Measurements from ENCODE around the gene NCOR2. TPM values are rescaled to one million over a fixed set of nuclear protein-coding genes. Genes with fewer than 3 reads are reported as not detected.

Gene NCOR2
- polyA plus RNA-seq, 3 donors, result 49.9 to 59.7 (median 50.1) TPM

GRCh38 chr12:124531281-124531745 is 36.1 kb downstream of the NCOR2 start:
- no peak for DNase-seq (ENCODE audit: low read depth in 3 of 3, low spot score in 2 of 3)

- no peak for DNase-seq (ENCODE audit: low read depth in 3 of 3, low spot score in 2 of 3)
Measured at GRCh38 chr12:124530637-124531263, 36.7 kb downstream of the NCOR2 start.

DNA sequence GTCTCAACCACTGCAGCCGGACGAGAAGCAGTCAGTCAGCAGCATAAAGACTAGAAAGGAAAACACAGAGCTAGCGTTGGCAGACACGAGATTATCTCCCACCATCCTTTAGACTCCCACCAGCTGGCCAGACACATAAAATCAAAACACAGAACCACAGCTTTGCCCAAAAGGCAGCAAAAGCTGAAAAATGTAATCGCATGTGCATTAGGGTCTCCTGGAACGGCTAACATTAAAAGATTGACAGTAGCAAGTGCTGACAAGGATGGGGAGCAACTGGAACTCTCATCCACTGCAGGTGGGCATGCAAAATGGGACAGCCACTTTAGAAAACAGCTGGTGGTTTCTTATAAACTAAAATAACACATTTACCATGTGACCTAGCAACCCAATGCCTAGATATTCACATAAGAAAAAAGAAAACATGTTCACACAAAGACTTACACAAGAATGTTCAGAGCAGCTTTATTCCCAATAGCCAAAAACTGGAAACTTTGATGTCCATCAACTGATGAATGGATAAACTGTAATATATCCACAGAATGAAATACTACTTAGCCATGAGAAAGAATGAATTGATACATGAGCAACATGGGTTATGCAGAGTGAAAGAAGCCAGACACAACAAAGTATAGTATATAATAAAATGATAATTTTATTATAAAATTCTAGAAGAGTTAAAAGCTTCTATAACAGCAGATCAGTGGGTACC is 37.7 kb downstream of the NCOR2 start:
- no peak for DNase-seq (ENCODE audit: low read depth in 3 of 3, low spot score in 2 of 3)

- DNase-seq (ENCODE audit: low read depth in 3 of 3, low spot score in 2 of 3), result no peak
Measured at GRCh38 chr12:124527861-124528561, 39.4 kb downstream of the NCOR2 start.

GRCh38 chr12:124525927-124526692 is 41.3 kb downstream of the NCOR2 start:
- no peak for DNase-seq (ENCODE audit: low read depth in 3 of 3, low spot score in 2 of 3)

DNA sequence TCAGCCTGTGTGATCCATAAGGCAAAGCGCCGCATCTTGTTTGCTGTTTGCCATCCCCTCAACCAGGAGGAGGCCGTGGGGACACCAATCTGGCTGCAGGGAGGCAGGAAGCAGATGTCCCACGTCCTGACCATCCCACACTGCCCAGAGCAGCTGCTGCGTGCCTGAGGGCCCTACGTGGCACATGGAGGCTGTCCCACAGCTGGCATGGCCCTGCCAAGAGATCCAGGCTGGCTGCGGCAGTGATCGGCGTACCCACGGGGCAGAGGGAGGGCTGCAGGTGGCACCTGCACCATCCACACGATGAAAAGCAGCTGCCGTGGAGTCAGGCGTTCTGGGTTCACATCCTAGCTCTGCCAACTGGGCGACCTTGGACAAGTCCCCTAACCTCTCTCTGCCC is 42.0 kb downstream of the NCOR2 start:
- DNase-seq (ENCODE audit: low read depth in 3 of 3, low spot score in 2 of 3), result no peak

GRCh38 chr12:124524231-124524925 is 43.0 kb downstream of the NCOR2 start:
- DNase-seq (ENCODE audit: low read depth in 3 of 3, low spot score in 2 of 3), result no peak

DNA sequence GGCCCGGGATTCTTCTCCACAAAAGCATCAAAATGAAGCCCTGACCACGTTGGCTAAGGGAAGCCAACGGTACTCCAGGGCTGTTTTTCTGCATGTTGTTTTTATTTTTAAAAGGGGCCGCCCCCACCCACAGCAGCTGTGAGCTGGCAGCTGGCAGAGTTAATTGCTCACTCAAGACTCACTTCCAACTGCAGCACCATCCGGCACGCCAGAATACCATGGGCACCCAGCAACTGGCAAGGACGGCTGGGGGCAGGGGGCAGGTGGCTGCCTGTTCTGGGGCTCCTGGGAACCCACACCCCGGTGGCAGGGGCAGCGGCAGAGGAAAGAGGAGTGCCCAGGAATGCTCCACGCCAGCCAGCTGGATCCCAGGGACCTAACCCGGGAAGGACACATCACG is 44.3 kb downstream of the NCOR2 start:
- DNase-seq (ENCODE audit: low read depth in 3 of 3, low spot score in 2 of 3), result no peak

- DNase-seq (ENCODE audit: low read depth in 3 of 3, low spot score in 2 of 3), result no peak
Measured at GRCh38 chr12:124520907-124521306, 46.5 kb downstream of the NCOR2 start.

DNA sequence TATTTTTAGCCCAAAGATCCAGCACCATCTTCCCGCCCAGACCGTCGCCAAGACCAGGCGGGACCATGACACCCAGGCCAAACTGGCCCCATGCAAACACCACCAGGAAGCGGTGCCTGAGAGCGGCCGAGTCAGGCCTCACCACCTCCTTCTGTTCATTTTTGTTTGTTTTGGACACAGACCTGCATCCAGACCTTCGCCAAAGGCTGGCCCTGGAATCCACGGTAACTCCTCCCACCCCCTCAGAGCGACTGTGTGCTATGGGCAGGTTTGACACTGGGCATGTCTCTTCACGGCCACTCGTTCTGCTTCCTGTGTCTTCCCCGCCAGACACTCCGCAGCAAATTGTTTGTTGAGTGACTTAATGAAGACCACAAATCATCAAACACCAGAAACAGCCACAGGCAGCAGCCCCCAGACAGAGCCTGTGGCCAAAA is 47.1 kb downstream of the NCOR2 start:
- no peak for DNase-seq (ENCODE audit: low read depth in 3 of 3, low spot score in 2 of 3)

DNA sequence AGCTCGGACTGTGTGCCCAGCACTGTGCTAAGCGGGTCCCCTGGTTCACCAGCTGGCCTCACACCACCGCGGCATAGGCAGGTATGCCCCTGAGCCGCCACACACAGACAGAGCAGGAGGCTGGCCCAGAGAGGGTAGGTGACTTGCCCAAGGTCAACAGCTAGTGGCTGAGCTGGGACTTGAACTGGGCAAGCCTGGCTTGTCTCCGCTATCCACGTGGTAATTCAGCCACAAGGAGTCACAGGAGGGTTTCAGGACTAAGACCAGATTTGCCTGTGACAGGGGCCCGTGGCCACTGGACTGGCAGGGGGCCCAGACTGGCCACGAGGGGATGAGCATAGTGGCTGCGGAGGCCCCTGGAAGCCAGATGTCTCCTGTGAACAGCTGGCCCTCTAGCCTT is 47.7 kb downstream of the NCOR2 start:
- DNase-seq (ENCODE audit: low read depth in 3 of 3, low spot score in 2 of 3), result no peak

GRCh38 chr12:124518051-124518932 is 49.1 kb downstream of the NCOR2 start:
- DNase-seq (ENCODE audit: low read depth in 3 of 3, low spot score in 2 of 3), result peak; percentile 91 to 98 (median 96)
